GM12878 (cell line): ENCODE results near the gene FBXO8. TPM values are rescaled to one million over a fixed set of nuclear protein-coding genes. Genes with fewer than 3 reads are reported as not detected.

Experiments used
- ATAC-seq: fragments of 200-7000 bp; cut with Tn5 transposase; 3 replicates; pipeline ENCODE4 v1.9.1; 2020; ENCODE audit warnings: mild to moderate bottlenecking, moderate library complexity
- BruUV-seq: library from RNA; stranded (reverse); fragments of 400-500 nt; replicated peaks from 2 replicates; lab custom pipeline; 2021; lab: Mats Ljungman, UMichigan
- CTCF ChIA-PET: fragments of 300-600 bp; sonication (Branson Sonifier 250); formaldehyde crosslinking; extraction: SDS; loops from one replicate; lab custom pipeline; 2021; ENCODE audit warnings: inconsistent platforms; lab: Yijun Ruan, JAX
- POLR2A ChIA-PET: fragments of 350-600 bp; formaldehyde crosslinking; extraction: SDS; loops from one replicate; lab custom pipeline; 2021; ENCODE audit warnings: inconsistent platforms; lab: Charles Lee
- RAD21 ChIA-PET: fragments of 300-600 bp; sonication (Branson Sonifier 250); formaldehyde crosslinking; loops from one replicate; lab custom pipeline; 2023; ENCODE audit warnings: antibody characterized with exemption; ENCODE audit not compliant: unreplicated experiment; lab: Charles Lee
- SMC1A ChIA-PET: fragments of 300-600 bp; sonication (Branson Sonifier 250); formaldehyde crosslinking; loops from one replicate; lab custom pipeline; 2023; ENCODE audit not compliant: unreplicated experiment, uncharacterized antibody; lab: Charles Lee
- DNase-seq: peaks from one replicate; pipeline ENCODE4 v3.0.0-alpha.2; 2011; ENCODE audit warnings: low read depth, low spot score
- FAIRE-seq: peaks from 3 replicates; lab custom pipeline; 2011; peaks lifted over from hg19 to GRCh38; lab: Jason Lieb, UNC
- H2AFZ ChIP-seq: 2 replicates; pipeline ENCODE4 v1.6.0; 2011; ENCODE audit warnings: low read depth, low read length, control low read depth; ENCODE audit not compliant: control insufficient read depth
- H3K27ac ChIP-seq: 2 replicates; pipeline ENCODE4 v1.5.1; 2011; ENCODE audit warnings: control low read depth; ENCODE audit not compliant: control insufficient read depth, insufficient read depth
- H3K27me3 ChIP-seq, 2 experiments: replicated peaks in 1 of 2; 2 replicates each; pipeline versions ENCODE4 v1.6.0 to v1.6.1; 2011; ENCODE audit warnings: low read length in 1 of 2; ENCODE audit not compliant: control insufficient read depth in 2 of 2, insufficient read depth in 2 of 2
- H3K36me3 ChIP-seq, 2 experiments: 2 replicates each; pipeline ENCODE4 v1.5.1; 2011; ENCODE audit warnings: low read length in 1 of 2; ENCODE audit not compliant: control insufficient read depth in 2 of 2, insufficient read depth in 2 of 2
- H3K4me1 ChIP-seq: 2 replicates; pipeline ENCODE4 v1.6.1; 2011; ENCODE audit warnings: mild to moderate bottlenecking, low read length, moderate library complexity, mixed read lengths; ENCODE audit not compliant: control insufficient read depth, insufficient read depth
- H3K4me2 ChIP-seq: 2 replicates; pipeline ENCODE4 v1.6.0; 2011; ENCODE audit warnings: control low read depth; ENCODE audit not compliant: control insufficient read depth, insufficient read depth
- H3K4me3 ChIP-seq: fragments of 200-600 bp; sonication (generic); 2 replicates; pipeline ENCODE4 v1.5.1; 2016
- H3K79me2 ChIP-seq: 2 replicates; pipeline ENCODE4 v1.6.0; 2011; ENCODE audit warnings: low read length; ENCODE audit not compliant: control insufficient read depth, insufficient read depth
- H3K9ac ChIP-seq: 2 replicates; pipeline ENCODE4 v1.8.0; 2011; ENCODE audit warnings: low read length, control low read depth, mixed read lengths; ENCODE audit not compliant: control insufficient read depth, insufficient read depth
- H3K9me3 ChIP-seq: replicated peaks from 3 replicates; pipeline ENCODE4 v1.5.1; 2011; ENCODE audit warnings: mild to moderate bottlenecking, low read length; ENCODE audit not compliant: control insufficient read depth, insufficient read depth
- H4K20me1 ChIP-seq: 2 replicates; pipeline ENCODE4 v1.6.0; 2011; ENCODE audit not compliant: control insufficient read depth, insufficient read depth
- BMI1 ChIP-seq: fragments of 450-650 bp; IDR thresholded peaks from 2 replicates; pipeline ENCODE4 v1.6.1; 2016; ENCODE audit warnings: mild to moderate bottlenecking, moderate library complexity, borderline replicate concordance
- CUX1 ChIP-seq: IDR thresholded peaks from 2 replicates; pipeline ENCODE4 v1.6.1; 2012; ENCODE audit warnings: improper control_type of control experiment, low read depth, low read length; ENCODE audit not compliant: insufficient replicate concordance
- JUND ChIP-seq: IDR thresholded peaks from 2 replicates; pipeline ENCODE4 v1.6.1; 2012; ENCODE audit warnings: low read depth, mild to moderate bottlenecking, low read length, improper control_type of control experiment, moderate library complexity
- NR2F1 ChIP-seq: fragments of 450-650 bp; conservative IDR thresholded peaks from 2 replicates; pipeline ENCODE4 v1.6.1; 2017; ENCODE audit warnings: mild to moderate bottlenecking
- TARDBP ChIP-seq: IDR thresholded peaks from 2 replicates; pipeline ENCODE4 v1.6.1; 2016; ENCODE audit warnings: borderline replicate concordance
- TBL1XR1 ChIP-seq: IDR thresholded peaks from 2 replicates; pipeline ENCODE4 v1.6.1; 2012; ENCODE audit warnings: low read depth, low read length, improper control_type of control experiment
- ZBED1 ChIP-seq: IDR thresholded peaks from 2 replicates; pipeline ENCODE4 v1.6.1; 2016; ENCODE audit warnings: borderline replicate concordance
- ZNF207 ChIP-seq: fragments of 450-650 bp; IDR thresholded peaks from 2 replicates; pipeline ENCODE4 v1.6.1; 2014; ENCODE audit warnings: antibody characterized with exemption, mild to moderate bottlenecking, borderline replicate concordance
- ZNF592 ChIP-seq: fragments of 450-650 bp; IDR thresholded peaks from 2 replicates; pipeline ENCODE4 v1.6.1; 2017; ENCODE audit warnings: mild to moderate bottlenecking, moderate library complexity
- WGBS: methylation state at CpG from one replicate; pipeline ENCODE4 v1.1.6; 2016; ENCODE audit warnings: low lambda C conversion rate; ENCODE audit not compliant: insufficient replicate concordance, insufficient coverage; ENCODE audit errors: missing lambda C conversion rate; 5-methylcytosine and 5-hydroxymethylcytosine counted together
- in situ Hi-C: fragments of 300-500 bp; cut with MboI; formaldehyde crosslinking; loops from 9 replicates; pipeline ENCODE4 v1.14.3; 2018; ENCODE audit warnings: mixed read lengths
- intact Hi-C: fragments of 100-400 bp; cut with micrococcal nuclease; formaldehyde crosslinking; loops from one replicate; pipeline ENCODE4 v1.14.2; 2022; ENCODE audit not compliant: unreplicated experiment
- polyA plus RNA-seq, 11 experiments: library from polyadenylated mRNA; depleted of rRNA in 4 of 11; unstranded in 6 of 11; stranded (reverse) in 5 of 11; fragments of >200 nt; fragmentation: Nextera tagmentation in 4 of 11; fragmentation: Illumina TruSeq in 1 of 11; extraction: Ambion mirVana in 4 of 11; extraction: Trizol in 1 of 11; gene quantifications; 1 replicate in 1 of 11; 2 replicates in 10 of 11; pipeline versions ENCODE4 v1.2.1 to v1.2.3, GENCODE V29; 2011 to 2016; ENCODE audit warnings: inconsistent platforms in 2 of 11, missing spikeins in 2 of 11, low read depth in 1 of 11
- total RNA-seq, 4 experiments: library from RNA; depleted of rRNA in 3 of 4; stranded (reverse); fragments of >200 nt in 3 of 4; fragmentation: Illumina TruSeq in 1 of 4; extraction: Trizol in 1 of 4; gene quantifications; 2 replicates each; pipeline versions ENCODE4 v1.2.1 to v1.2.3, GENCODE V29; 2013 to 2021

FBXO8 gene
- total and polyA plus RNA-seq, 10 of the 15 experiments (the other 5 are each of a cell fraction or from before 2014, with no cell fraction given), result 11.3 to 38.1 (median 16.8) TPM

GRCh38 chr4:174304664-174305063, 21.2 kb upstream of the FBXO8 start (continued):
- no peak for TF ChIP-seq CUX1
- TF ChIP-seq JUND, result no peak
- TF ChIP-seq TARDBP, result no peak
- no peak for TF ChIP-seq ZNF207
- TF ChIP-seq ZBED1, result no peak

GRCh38 chr4:174303687-174304086, 20.2 kb upstream of the FBXO8 start:
- in situ Hi-C loops (loop anchor here (25.0 kb wide), 1 partner anchor 791 kb away; no protein-coding TSS in a partner anchor), intact Hi-C loops (no loop called here)
- Histone ChIP-seq H3K27me3 (no peaks in the 10 kb centered on the region), H3K4me2 (no peak overlapping the region), H2AFZ (no peak overlapping the region), H4K20me1 (no peaks in the 10 kb centered on the region), H3K27ac (no peak overlapping the region), H3K36me3 (peaks cover 0 to 7% of the 10 kb centered on the region in 2 experiments; a peak in 1 of 4 replicates), H3K9ac (no peak overlapping the region), H3K4me1 (no peaks in the 10 kb centered on the region; the same call in 1 of the 2 replicates), H3K4me3 (no peak overlapping the region), H3K9me3 (no peaks in the 10 kb centered on the region), H3K79me2 (no peaks in the 10 kb centered on the region)
- RAD21 ChIA-PET, result no interaction called here
- SMC1A ChIA-PET, result no interaction called here
- DNase-seq, result no peak
- POLR2A ChIA-PET, result no interaction called here
- WGBS, result 93% methylated on average over 1 of the region's 1 CpG
- ATAC-seq, result no peak
- CTCF ChIA-PET, result no interaction called here
- BruUV-seq, result no TSS peak
- TF ChIP-seq TBL1XR1 (no peak), ZNF592 (no peak), TARDBP (no peak), NR2F1 (no peak), BMI1 (no peak)
- no peak for FAIRE-seq
